OCI-LY7 (cell line): ENCODE measurements around the gene SSNA1. TPM values are rescaled to one million over a fixed set of nuclear protein-coding genes. Genes with fewer than 3 reads are reported as not detected.

Experiments used
- BruUV-seq: library from RNA; stranded (reverse); fragments of 400-500 nt; replicated peaks from 2 replicates; lab custom pipeline; 2021; lab: Mats Ljungman, UMichigan
- CTCF ChIA-PET: fragments of 300-600 bp; sonication (Branson Sonifier 250); formaldehyde crosslinking; loops from one replicate; lab custom pipeline; 2022; ENCODE audit warnings: antibody characterized with exemption; ENCODE audit not compliant: unreplicated experiment; lab: Charles Lee
- POLR2A ChIA-PET: fragments of 300-600 bp; sonication (Branson Sonifier 250); formaldehyde crosslinking; loops from one replicate; lab custom pipeline; 2022; ENCODE audit warnings: antibody characterized with exemption; lab: Charles Lee
- DNase-seq: peaks from one replicate; pipeline ENCODE4 v3.0.0-alpha.2; 2015; ENCODE audit warnings: low spot score
- H2AFZ ChIP-seq: fragments of 200-600 bp; sonication (generic), shearing (Covaris generic); 2 replicates; pipeline ENCODE4 v1.6.1; 2014; ENCODE audit warnings: mild to moderate bottlenecking, antibody characterized with exemption, low read length, moderate library complexity
- H3K27ac ChIP-seq: fragments of 200-600 bp; sonication (generic); 2 replicates; pipeline ENCODE4 v1.5.1; 2014; ENCODE audit warnings: mixed run types, low read depth, mild to moderate bottlenecking, moderate library complexity, low read length, inconsistent platforms; ENCODE audit not compliant: poor library complexity, severe bottlenecking
- H3K36me3 ChIP-seq: fragments of 200-600 bp; sonication (generic); 2 replicates; pipeline ENCODE4 v1.6.1; 2014; ENCODE audit warnings: mild to moderate bottlenecking, antibody characterized with exemption, low read length, moderate library complexity, mixed read lengths; ENCODE audit not compliant: insufficient read depth
- H3K4me1 ChIP-seq: fragments of 200-600 bp; sonication (generic); 2 replicates; pipeline ENCODE4 v1.5.1; 2014; ENCODE audit warnings: mild to moderate bottlenecking, low read length; ENCODE audit not compliant: insufficient read depth, poor library complexity, severe bottlenecking
- H3K4me2 ChIP-seq: fragments of 200-600 bp; sonication (generic); 2 replicates; pipeline ENCODE4 v1.6.1; 2014; ENCODE audit warnings: mild to moderate bottlenecking, low read length
- H3K4me3 ChIP-seq: fragments of 200-600 bp; sonication (generic); 2 replicates; pipeline ENCODE4 v1.5.1; 2014; ENCODE audit warnings: mild to moderate bottlenecking, low read depth, low read length; ENCODE audit not compliant: poor library complexity, severe bottlenecking
- H3K79me2 ChIP-seq: fragments of 200-600 bp; sonication (generic); 2 replicates; pipeline ENCODE4 v1.6.1; 2016; ENCODE audit warnings: low read depth, mild to moderate bottlenecking, low read length, moderate library complexity, mixed read lengths; ENCODE audit not compliant: insufficient read depth
- H3K9me2 ChIP-seq: fragments of 200-600 bp; sonication (generic); 2 replicates; pipeline ENCODE4 v1.6.1; 2016; ENCODE audit warnings: mild to moderate bottlenecking, low read length, mixed read lengths; ENCODE audit not compliant: insufficient read depth
- H3K9me3 ChIP-seq: fragments of 200-600 bp; sonication (generic); 2 replicates; pipeline ENCODE4 v1.6.1; 2014; ENCODE audit warnings: mild to moderate bottlenecking, mixed run types, low read length, mixed read lengths
- H4K20me1 ChIP-seq: fragments of 200-600 bp; sonication (generic); 2 replicates; pipeline ENCODE4 v1.6.1; 2014; ENCODE audit warnings: mild to moderate bottlenecking, antibody characterized with exemption, low read length, moderate library complexity, mixed read lengths; ENCODE audit not compliant: insufficient read depth
- CTCF ChIP-seq: fragments of 200-600 bp; sonication (generic); conservative IDR thresholded peaks from 2 replicates; pipeline ENCODE4 v1.5.1; 2014; ENCODE audit warnings: mild to moderate bottlenecking, antibody characterized with exemption, low read length, moderate library complexity, mixed read lengths
- EZH2phosphoT487 ChIP-seq: fragments of 200-600 bp; sonication (generic); IDR thresholded peaks from 2 replicates; pipeline ENCODE4 v1.6.1; 2018; ENCODE audit warnings: low read depth, borderline replicate concordance, mild to moderate bottlenecking, mixed run types, antibody characterized with exemption, low read length, moderate library complexity, mixed read lengths
- intact Hi-C: fragments of 100-400 bp; cut with micrococcal nuclease; formaldehyde crosslinking; loops from one replicate; pipeline ENCODE4 v1.10.0; 2022; ENCODE audit not compliant: unreplicated experiment
- total RNA-seq, 2 experiments: library from RNA; depleted of rRNA in 1 of 2; stranded (reverse); fragments of >200 nt in 1 of 2; shearing (Covaris generic) in 1 of 2; gene quantifications; 2 replicates each; pipeline ENCODE4 v1.2.3, GENCODE V29; 2014 to 2022

The SSNA1 gene
- total RNA-seq, 2 experiments from 2014 or later, result 71.0 to 111 TPM

- no peak for TF ChIP-seq EZH2phosphoT487
- no peak for TF ChIP-seq CTCF
- POLR2A ChIA-PET, result no interaction called here
- Histone ChIP-seq H2AFZ (no peak overlapping the region), H4K20me1 (no peaks in the 10 kb centered on the region; the same call in 1 of the 2 replicates), H3K9me2 (no peaks in the 10 kb centered on the region), H3K27ac (no peak overlapping the region), H3K4me1 (peaks cover 4% of the 10 kb centered on the region), H3K36me3 (peaks cover 8% of the 10 kb centered on the region), H3K4me2 (no peak overlapping the region), H3K4me3 (no peak overlapping the region), H3K9me3 (no peaks in the 10 kb centered on the region), H3K79me2 (no peaks in the 10 kb centered on the region)
- intact Hi-C loops, result no loop called here
- CTCF ChIA-PET, result no interaction called here
- DNase-seq, result no peak
- BruUV-seq, result no TSS peak
Measured at GRCh38 chr9:137172901-137173795, 15.3 kb upstream of the SSNA1 start.

- DNase-seq, result no peak
- no peaks in the 10 kb centered on the region for H3K79me2 ChIP-seq
- TF ChIP-seq CTCF, result no peak
- no peak for TF ChIP-seq EZH2phosphoT487
- no peak overlapping the region for H3K27ac ChIP-seq
- intact Hi-C loops, result loop anchor here (2.0 kb wide), 1 partner anchor 55 kb away; no protein-coding TSS in a partner anchor
- no peaks in the 10 kb centered on the region for H3K4me1 ChIP-seq
- no peaks in the 10 kb centered on the region for H3K9me2 ChIP-seq
- no peak overlapping the region for H2AFZ ChIP-seq
- CTCF ChIA-PET, result no interaction called here
- BruUV-seq, result no TSS peak
- peaks cover 14% of the 10 kb centered on the region for H3K36me3 ChIP-seq
- no peaks in the 10 kb centered on the region; the same call in 1 of the 2 replicates for H4K20me1 ChIP-seq
- no peaks in the 10 kb centered on the region for H3K9me3 ChIP-seq
- no peak overlapping the region for H3K4me3 ChIP-seq
- H3K4me2 ChIP-seq, result no peak overlapping the region
- POLR2A ChIA-PET, result no interaction called here
Measured at GRCh38 chr9:137173796-137174664, 14.4 kb upstream of the SSNA1 start.
